Adrenal gland (tissue), 12 donors: ENCODE data around the gene BMERB1. TPM values are rescaled to one million over a fixed set of nuclear protein-coding genes. Genes with fewer than 3 reads are reported as not detected.
A peak's percentile ranks its signal among the peaks of the same experiment; 100 is the strongest.
"Not testable (repeated sequence)": the region's sequence is repeated elsewhere in the genome, so short reads cannot be mapped to it uniquely, and the experiment has no call there.

ENCODE experiments used
- DNase-seq, 7 donors: peaks; one replicate each; pipeline ENCODE4 v3.0.0-alpha.2; 2019 to 2020
- H3K27ac ChIP-seq, 5 donors: fragments of 200-600 bp; sonication (generic) in 4 of 5; 1 replicate in 3 of 5; 2 replicates in 2 of 5; pipeline versions ENCODE4 v1.5.1 to v1.8.0; 2016 to 2020; ENCODE audit warnings: mild to moderate bottlenecking in 1 of 5
- H3K27me3 ChIP-seq: fragments of 200-600 bp; 2 replicates; pipeline ENCODE4 v1.8.0; 2021
- H3K36me3 ChIP-seq, 2 donors: fragments of 200-600 bp; replicated peaks in 1 of 2; 1 replicate in 1 of 2; 2 replicates in 1 of 2; pipeline versions ENCODE4 v1.5.1 to v1.8.0; 2018 to 2022
- H3K4me1 ChIP-seq, 2 donors: fragments of 200-600 bp; replicated peaks in 1 of 2; 1 replicate in 1 of 2; 2 replicates in 1 of 2; pipeline versions ENCODE4 v1.5.1 to v1.8.0; 2018 to 2021
- H3K4me3 ChIP-seq, 4 donors: fragments of 200-600 bp; sonication (generic) in 3 of 4; one replicate each; pipeline ENCODE4 v1.5.1; 2016 to 2018
- H3K9me3 ChIP-seq, 3 donors: fragments of 200-600 bp; sonication (generic) in 1 of 3; replicated peaks in 1 of 3; 1 replicate in 2 of 3; 2 replicates in 1 of 3; pipeline versions ENCODE4 v1.5.1 to v1.8.0; 2016 to 2021
- CTCF ChIP-seq, 6 experiments: fragments of 450-650 bp in 4 of 6; fragments of 200-600 bp in 2 of 6; sonication (generic) in 1 of 6; IDR thresholded peaks; 1 replicate in 5 of 6; 2 replicates in 1 of 6; pipeline versions ENCODE4 v1.5.1 to v1.8.0; 2016 to 2021; ENCODE audit warnings: antibody characterized with exemption in 6 of 6, mild to moderate bottlenecking in 2 of 6, moderate library complexity in 1 of 6
- POLR2A ChIP-seq, 2 donors: fragments of 450-650 bp; IDR thresholded peaks; one replicate each; pipeline ENCODE4 v1.6.1; 2017; ENCODE audit warnings: antibody characterized with exemption in 2 of 2, mild to moderate bottlenecking in 2 of 2, moderate library complexity in 1 of 2
- WGBS, 4 donors: extraction: QIAGEN DNeasy Blood & Tissue Kit in 2 of 4; methylation state at CpG; one replicate each; pipeline versions ENCODE4 v1.1.5 to v1.1.7; 2013 to 2017; 5-methylcytosine and 5-hydroxymethylcytosine counted together
- intact Hi-C, 2 donors: fragments of 100-400 bp; cut with DNase I; formaldehyde crosslinking; loops; one replicate each; pipeline versions ENCODE4 v1.14.1 to v1.15.0; 2022 to 2023
- polyA plus RNA-seq, 3 donors: library from polyadenylated mRNA; stranded (reverse); fragments of 200-250 nt in 2 of 3; fragments of 350-450 nt in 1 of 3; fragmentation: Illumina TruSeq in 1 of 3; extraction: RNeasy Lipid Tissue Mini Kit (QIAGEN cat#74804) in 1 of 3; gene quantifications; one replicate each; pipeline ENCODE4 v1.2.3, GENCODE V29; 2013 to 2014
- total RNA-seq, 9 donors: library from RNA; depleted of rRNA in 4 of 9; stranded (reverse); fragments of >200 nt in 4 of 9; fragments of 120-200 nt in 1 of 9; fragmentation: NEBNext Ultra II Directional in 1 of 9; extraction: Animal tissue kit (Norgen Biotek cat#: 25700) in 1 of 9; gene quantifications; one replicate each; pipeline versions ENCODE4 v1.1.0 to v1.2.4, GENCODE V29; 2013 to 2023
- donor health status: healthy with polysubstance abuse.
- donor health status: Bipolar disorder and iron deficiency.
- donor health status: DM: yes; HTN: yes; CAD: no.
- donor health status: DM: no; HTN: no; CAD: no.
- donor health status: DM: no; HTN: no; CAD: no.
- donor health status: DM: yes; HTN: yes; CAD: no.

BMERB1 gene
- total and polyA plus RNA-seq, 12 donors, result 9.8 to 56.0 (median 18.7) TPM

- Histone ChIP-seq H3K27me3 (no peaks in the 10 kb centered on the region), H3K4me3 (no peak overlapping the region), H3K36me3 (no peaks in the 10 kb centered on the region), H3K9me3 (no peaks in the 10 kb centered on the region), H3K27ac (no peak overlapping the region), H3K4me1 (no peaks in the 10 kb centered on the region)
- TF ChIP-seq POLR2A (IDR thresholded peaks at IDR 0.05) (no peak), CTCF (IDR thresholded peaks at IDR 0.05) (no peak)
- no peak for DNase-seq
- 81 to 95% (median 94%) methylated on average over 3 of the region's 3 CpGs for WGBS, 4 donors
- intact Hi-C loops, result no loop called here
Measured at GRCh38 chr16:15401972-15402371, 32.4 kb upstream of the BMERB1 start.

GRCh38 chr16:15403392-15403995 is 30.9 kb upstream of the BMERB1 start:
- H3K9me3 ChIP-seq, result no peaks in the 10 kb centered on the region
- no peak for TF ChIP-seq POLR2A (IDR thresholded peaks at IDR 0.05)
- H3K27me3 ChIP-seq, result no peaks in the 10 kb centered on the region
- intact Hi-C loops, result no loop called here
- no peak overlapping the region for H3K4me3 ChIP-seq
- no peaks in the 10 kb centered on the region for H3K4me1 ChIP-seq
- no peaks in the 10 kb centered on the region for H3K36me3 ChIP-seq
- DNase-seq, result no peak
- no peak overlapping the region for H3K27ac ChIP-seq
- 83 to 98% (median 89%) methylated on average over 9 of the region's 9 CpGs for WGBS, 4 donors

- H3K4me1 ChIP-seq, H3K36me3 ChIP-seq, H3K4me3 ChIP-seq, DNase-seq, H3K9me3 ChIP-seq, intact Hi-C loops, H3K27me3 ChIP-seq: not testable (repeated sequence)
- 81 to 93% (median 89%) methylated on average over 3 of the region's 3 CpGs for WGBS, 4 donors
- peak overlapping the region in 3 of 5 donors; percentile 19 to 68 (median 54) for H3K27ac ChIP-seq
Measured at GRCh38 chr16:15404091-15404490, 30.3 kb upstream of the BMERB1 start.

- Histone ChIP-seq H3K27ac (peak overlapping the region in 3 of 5 donors; percentile 19 to 68 (median 54)), H3K4me3 (no peak overlapping the region), H3K4me1 (no peaks in the 10 kb centered on the region), H3K27me3 (no peaks in the 10 kb centered on the region), H3K9me3 (no peaks in the 10 kb centered on the region), H3K36me3 (no peaks in the 10 kb centered on the region)
- DNase-seq, result peak in 6 of 7 donors; percentile 34 to 76 (median 67)
- no peak for TF ChIP-seq CTCF (IDR thresholded peaks at IDR 0.05)
- TF ChIP-seq POLR2A (IDR thresholded peaks at IDR 0.05), result no peak
- 27 to 37% (median 30%) methylated on average over 4 of the region's 4 CpGs for WGBS, 4 donors
- intact Hi-C loops, result no loop called here
Measured at GRCh38 chr16:15404792-15405191, 29.6 kb upstream of the BMERB1 start.

- H3K4me3 ChIP-seq, H3K27me3 ChIP-seq, H3K9me3 ChIP-seq, H3K27ac ChIP-seq, DNase-seq, intact Hi-C loops, H3K4me1 ChIP-seq, H3K36me3 ChIP-seq: not testable (repeated sequence)
- 81 to 86% (median 84%) methylated on average over 4 of the region's 4 CpGs for WGBS, 4 donors
Measured at GRCh38 chr16:15407756-15408155, 26.6 kb upstream of the BMERB1 start.

- H3K36me3 ChIP-seq, H3K4me3 ChIP-seq, H3K27ac ChIP-seq, DNase-seq, H3K9me3 ChIP-seq, intact Hi-C loops, H3K4me1 ChIP-seq, H3K27me3 ChIP-seq: not testable (repeated sequence)
- WGBS, 4 donors, result 92 to 98% (median 96%) methylated on average over 6 of the region's 6 CpGs
Measured at GRCh38 chr16:15409476-15409875, 24.9 kb upstream of the BMERB1 start.
